ENCODE data around the gene AFAP1L2.

Gene AFAP1L2

GRCh38 chr10:114395366-114396022, 8.8 kb downstream of the AFAP1L2 start:
- no peak for TF ChIP-seq CTCF (conservative IDR thresholded peaks at IDR 0.05; ENCODE audit: low read depth, low read length)
- H3K4me3 ChIP-seq (ENCODE audit: low read length), result no peak overlapping the region
- no peak for DNase-seq (ENCODE audit: low read depth)

- no peak for DNase-seq (ENCODE audit: low read depth)
- TF ChIP-seq CTCF (conservative IDR thresholded peaks at IDR 0.05; ENCODE audit: low read depth, low read length), result no peak
- no peak overlapping the region for H3K4me3 ChIP-seq (ENCODE audit: low read length)
Observed at GRCh38 chr10:114394531-114394930, 9.8 kb downstream of the AFAP1L2 start.

GRCh38 chr10:114393886-114394285, 10.4 kb downstream of the AFAP1L2 start:
- no peak for TF ChIP-seq CTCF (conservative IDR thresholded peaks at IDR 0.05; ENCODE audit: low read depth, low read length)
- H3K4me3 ChIP-seq (ENCODE audit: low read length), result no peak overlapping the region
- DNase-seq (ENCODE audit: low read depth), result no peak

- no peak for TF ChIP-seq CTCF (conservative IDR thresholded peaks at IDR 0.05; ENCODE audit: low read depth, low read length)
- no peak overlapping the region for H3K4me3 ChIP-seq (ENCODE audit: low read length)
- DNase-seq (ENCODE audit: low read depth), result no peak
Observed at GRCh38 chr10:114393482-114393881, 10.8 kb downstream of the AFAP1L2 start.

- no peak overlapping the region for H3K4me3 ChIP-seq (ENCODE audit: low read length)
- TF ChIP-seq CTCF (conservative IDR thresholded peaks at IDR 0.05; ENCODE audit: low read depth, low read length), result no peak
- no peak for DNase-seq (ENCODE audit: low read depth)
Observed at GRCh38 chr10:114392112-114392835, 12.0 kb downstream of the AFAP1L2 start.

- no peak overlapping the region for H3K4me3 ChIP-seq (ENCODE audit: low read length)
- TF ChIP-seq CTCF (conservative IDR thresholded peaks at IDR 0.05; ENCODE audit: low read depth, low read length), result no peak
- no peak for DNase-seq (ENCODE audit: low read depth)
Observed at GRCh38 chr10:114391599-114391998, 12.7 kb downstream of the AFAP1L2 start.

- DNase-seq (ENCODE audit: low read depth), result peak; percentile 61
- TF ChIP-seq CTCF (conservative IDR thresholded peaks at IDR 0.05; ENCODE audit: low read depth, low read length), result no peak
- H3K4me3 ChIP-seq (ENCODE audit: low read length), result no peak overlapping the region
Observed at GRCh38 chr10:114389426-114389825, 14.9 kb downstream of the AFAP1L2 start.
